DMS53 treated with DMSO at 0.1 percent for 48 hours (cell line): ENCODE data around the gene MGME1.
"Not testable (repeated sequence)": the region's sequence is repeated elsewhere in the genome, so short reads cannot be mapped to it uniquely, and the experiment has no call there.

Source experiments
- DNase-seq: peaks from one replicate; lab custom pipeline; 2025; ENCODE audit not compliant: unreplicated experiment; lab: John Stamatoyannopoulos, UW

The MGME1 gene

GRCh38 chr20:18018100-18018499 is 49.3 kb downstream of the MGME1 start:
- no peak for DNase-seq

GRCh38 chr20:18019068-18019467 is 50.2 kb downstream of the MGME1 start:
- no peak for DNase-seq

- no peak for DNase-seq
Observed at GRCh38 chr20:18020931-18021330, 52.1 kb downstream of the MGME1 start.

DNA sequence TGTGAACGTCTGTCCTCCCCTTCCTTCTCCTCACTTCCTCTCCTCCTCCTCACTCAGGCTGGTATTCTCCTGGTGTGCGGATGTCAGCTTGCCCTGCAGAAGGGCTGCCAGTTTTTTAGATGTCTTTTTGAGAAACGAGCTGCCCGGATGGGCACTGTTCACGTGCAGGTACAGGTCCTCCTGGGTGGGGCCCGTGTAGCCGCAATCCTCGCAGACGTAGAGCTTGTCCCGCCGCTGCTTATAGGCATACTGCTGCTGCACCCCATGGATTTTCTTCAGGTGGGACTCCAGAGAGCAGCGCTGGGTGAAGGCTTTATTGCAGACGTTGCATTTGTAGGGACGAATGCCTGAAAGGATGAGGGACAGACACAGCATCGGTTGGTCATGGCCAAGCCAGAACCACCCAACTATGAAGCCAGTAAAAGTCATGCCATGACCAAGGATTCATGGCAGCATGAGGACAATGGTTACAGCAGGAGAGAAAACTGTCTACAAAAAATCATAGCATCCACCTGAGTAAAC is 55.8 kb downstream of the MGME1 start:
- DNase-seq, result no peak

GRCh38 chr20:18027011-18027410 is 58.2 kb downstream of the MGME1 start:
- DNase-seq, result not testable (repeated sequence)

- DNase-seq, result no peak
Observed at GRCh38 chr20:18030020-18030419, 61.2 kb downstream of the MGME1 start.

- DNase-seq, result no peak
Observed at GRCh38 chr20:18031050-18031449, 62.2 kb downstream of the MGME1 start.

DNA sequence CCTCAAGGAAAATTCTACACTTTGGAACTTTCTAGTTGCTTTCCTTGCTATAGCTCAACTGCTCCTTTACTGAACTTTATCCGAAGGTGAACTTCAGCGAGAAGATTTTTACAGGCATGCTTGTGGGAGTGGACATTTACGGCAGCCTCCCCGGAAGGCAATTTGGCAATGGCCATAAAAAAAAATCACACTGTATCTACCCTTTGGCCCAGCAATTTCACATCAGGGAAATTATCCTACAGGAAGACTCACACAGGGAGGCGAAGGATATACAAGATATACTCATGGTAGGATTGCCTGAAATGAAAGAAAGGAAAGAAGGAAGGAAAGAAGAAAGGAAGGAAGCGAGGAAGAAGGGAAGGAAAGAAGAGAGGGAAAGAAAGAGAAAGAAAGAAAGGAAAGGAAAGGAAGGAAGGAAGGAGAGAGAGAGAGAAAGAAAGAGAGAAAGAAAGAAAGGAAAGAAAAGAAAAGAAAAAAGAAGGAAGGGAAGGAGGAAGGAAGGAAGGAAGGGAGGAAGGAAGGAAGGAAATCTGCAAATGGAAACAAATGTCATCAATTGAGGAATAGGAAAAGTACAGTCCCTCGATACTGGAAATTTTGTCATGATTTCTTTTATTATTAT is 63.2 kb downstream of the MGME1 start:
- no peak for DNase-seq

DNA sequence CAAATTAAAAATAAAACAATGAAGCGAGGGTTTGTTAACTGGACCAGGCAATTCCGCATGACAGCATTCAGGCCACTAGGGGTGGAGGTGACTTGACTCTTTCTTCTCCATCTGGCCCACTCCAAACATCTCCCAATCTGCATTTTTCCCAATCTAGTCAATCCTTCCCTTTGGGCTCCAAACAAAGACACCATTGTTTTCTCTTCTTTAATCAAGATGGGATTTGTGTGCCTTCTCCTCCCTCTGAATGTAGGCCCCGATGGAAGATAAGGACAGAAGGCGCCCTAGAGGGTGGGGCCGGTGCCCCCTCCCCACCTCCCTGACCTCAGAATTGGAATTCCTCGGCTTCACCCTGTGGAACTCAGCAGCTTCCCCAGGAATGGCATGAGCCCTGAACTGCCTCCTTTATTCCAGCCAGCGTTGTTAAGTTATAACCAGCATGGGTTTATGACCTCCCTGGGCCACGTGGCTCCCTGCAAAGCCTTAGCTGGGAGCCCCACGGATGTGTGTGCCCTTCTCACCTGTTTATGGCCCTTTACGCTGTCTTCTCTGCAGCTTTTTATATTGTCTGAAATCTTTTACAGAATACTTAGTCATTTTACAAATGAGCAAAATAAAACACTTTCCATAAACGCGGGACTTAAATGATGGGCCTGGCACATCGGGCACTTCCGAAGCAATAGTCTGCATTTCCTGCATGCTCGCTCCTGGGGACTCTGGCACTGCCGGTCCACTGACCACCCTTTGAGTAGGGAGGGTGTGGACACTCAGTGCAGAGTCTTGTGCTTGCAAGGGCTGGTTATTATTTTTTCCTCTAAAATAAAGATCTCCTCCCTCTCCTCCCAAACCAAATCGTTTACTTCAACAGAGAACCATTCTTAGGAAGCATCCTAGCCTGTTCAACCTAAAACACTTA is 64.4 kb downstream of the MGME1 start:
- DNase-seq, result no peak

- DNase-seq, result no peak
Observed at GRCh38 chr20:18034039-18034438, 65.2 kb downstream of the MGME1 start.

DNA sequence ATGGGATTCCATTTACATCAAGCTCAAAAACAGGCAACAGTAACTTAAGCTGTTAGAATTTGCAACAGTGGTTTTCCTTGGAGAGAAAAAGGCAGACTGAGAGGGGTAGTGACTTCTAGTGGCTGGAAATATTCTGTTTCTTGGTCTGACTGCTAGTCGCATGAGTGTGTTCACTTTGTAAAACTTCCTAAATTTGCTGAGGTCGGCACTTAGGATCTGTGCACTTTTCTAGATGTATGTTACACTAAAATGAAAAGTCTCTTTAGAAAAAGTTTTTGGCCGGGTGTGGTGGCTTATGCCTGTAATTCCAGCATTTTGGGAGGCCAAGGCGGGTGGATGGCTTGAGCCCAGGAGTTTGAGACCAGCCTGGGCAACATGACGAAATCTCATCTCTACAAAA is 70.2 kb downstream of the MGME1 start:
- no peak for DNase-seq
